ENCODE results near the gene PSMA5. TPM values are rescaled to one million over a fixed set of nuclear protein-coding genes. Genes with fewer than 3 reads are reported as not detected.
"Not testable (repeated sequence)": the region's sequence is repeated elsewhere in the genome, so short reads cannot be mapped to it uniquely, and the experiment has no call there.

PSMA5 gene
- total RNA-seq, result 10 to 100 TPM; 25.1 to 35.7 (median 28.0) TPM

- H3K9me3 ChIP-seq, result no peaks in the 10 kb centered on the region
- intact Hi-C loops (cut with DNase I), result loop anchor here (5.0 kb wide), 1 partner anchor 106 kb away; no protein-coding TSS in a partner anchor
- peak in 1 of 2 donors; percentile 79 for TF ChIP-seq POLR2A (IDR thresholded peaks at IDR 0.05)
- peak in 1 of 6 experiments; percentile 10 for TF ChIP-seq CTCF (IDR thresholded peaks at IDR 0.05)
- peak within 1 kb of the TSS; percentile 67 to 81 (median 77) for H3K27ac ChIP-seq
- no peaks in the 10 kb centered on the region for H3K27me3 ChIP-seq
- WGBS, 2 donors, result 0 to 1% methylated on average over 19 to 27 of the region's 50 CpGs
- peak within 1 kb of the TSS; percentile 45 to 86 (median 70) for H3K4me3 ChIP-seq (replicated peaks in 1 of 3)
- peak; percentile 98 to 99 for DNase-seq
- peaks cover 0 to under 1% of the 10 kb centered on the region in 2 donors for H3K36me3 ChIP-seq
- H3K4me1 ChIP-seq, result peaks cover 18 to 23% of the 10 kb centered on the region in 2 donors
These were observed at the start of gene PSMA5 for GRCh38 chr1:109426281-109427170. PSMA5 (minus strand) TSS chr1:109426448; CDS start chr1:109426330, 118 bp downstream.

GRCh38 chr1:109475261-109475660 is 49.0 kb upstream of the PSMA5 start:
- intact Hi-C loops (cut with DNase I), result no loop called here
- Histone ChIP-seq H3K9me3 (no peaks in the 10 kb centered on the region), H3K4me3 (replicated peaks in 1 of 3) (no peak overlapping the region), H3K4me1 (no peaks in the 10 kb centered on the region), H3K27ac (no peak overlapping the region), H3K36me3 (no peaks in the 10 kb centered on the region), H3K27me3 (no peaks in the 10 kb centered on the region)
- 86 to 87% methylated on average over 9 of the region's 9 CpGs for WGBS, 2 donors
- DNase-seq, result no peak
- TF ChIP-seq POLR2A (IDR thresholded peaks at IDR 0.05) (no peak), CTCF (IDR thresholded peaks at IDR 0.05) (no peak)

GRCh38 chr1:109474697-109475096 is 48.4 kb upstream of the PSMA5 start:
- Histone ChIP-seq H3K4me1 (no peaks in the 10 kb centered on the region), H3K4me3 (replicated peaks in 1 of 3) (no peak overlapping the region), H3K27ac (no peak overlapping the region), H3K36me3 (no peaks in the 10 kb centered on the region), H3K27me3 (no peaks in the 10 kb centered on the region), H3K9me3 (no peaks in the 10 kb centered on the region)
- TF ChIP-seq CTCF (IDR thresholded peaks at IDR 0.05) (no peak), POLR2A (IDR thresholded peaks at IDR 0.05) (no peak)
- intact Hi-C loops (cut with DNase I), result no loop called here
- no peak for DNase-seq
- 74 to 85% methylated on average over 1 of the region's 1 CpG for WGBS, 2 donors

GRCh38 chr1:109473284-109474057 is 47.2 kb upstream of the PSMA5 start:
- WGBS, 2 donors, result 82 to 91% methylated on average over 9 to 12 of the region's 12 CpGs
- H3K4me3 ChIP-seq (replicated peaks in 1 of 3); H3K9me3 ChIP-seq; intact Hi-C loops (cut with DNase I); H3K36me3 ChIP-seq; H3K27me3 ChIP-seq; DNase-seq; H3K27ac ChIP-seq; H3K4me1 ChIP-seq: not testable (repeated sequence)

- no peaks in the 10 kb centered on the region for H3K36me3 ChIP-seq
- intact Hi-C loops (cut with DNase I), result no loop called here
- peaks cover 0 to under 1% of the 10 kb centered on the region in 2 donors for H3K4me1 ChIP-seq
- WGBS, 2 donors, result 53 to 55% methylated on average over 3 of the region's 3 CpGs
- no peak for DNase-seq
- TF ChIP-seq CTCF (IDR thresholded peaks at IDR 0.05) (no peak), POLR2A (IDR thresholded peaks at IDR 0.05) (no peak)
- no peak overlapping the region for H3K27ac ChIP-seq
- H3K9me3 ChIP-seq, result no peaks in the 10 kb centered on the region
- H3K4me3 ChIP-seq (replicated peaks in 1 of 3), result no peak overlapping the region
- no peaks in the 10 kb centered on the region for H3K27me3 ChIP-seq
These were observed 46.5 kb upstream of the PSMA5 start for GRCh38 chr1:109472779-109473178.

Measured in thyroid gland (tissue), 4 donors.